BE2C (cell line): ENCODE results near the gene SLIT1.
A peak's percentile ranks its signal among the peaks of the same experiment; 100 is the strongest.

Experiments
- DNase-seq: peaks from one replicate; pipeline ENCODE4 v3.0.0-alpha.2; 2020
- H3K27me3 ChIP-seq: fragments of 250-450 bp; sonication (Bioruptor Pico); 2 replicates; pipeline ENCODE4 v1.5.1; 2020; ENCODE audit warnings: mild to moderate bottlenecking
- H3K36me3 ChIP-seq: fragments of 250-450 bp; sonication (Bioruptor Pico); 2 replicates; pipeline ENCODE4 v1.5.1; 2020; ENCODE audit warnings: mild to moderate bottlenecking
- H3K4me1 ChIP-seq: fragments of 250-450 bp; sonication (Bioruptor Pico); 2 replicates; pipeline ENCODE4 v1.5.1; 2020
- H3K4me3 ChIP-seq: 2 replicates; pipeline ENCODE4 v1.5.1; 2011; ENCODE audit warnings: low read depth, low read length
- H3K9me3 ChIP-seq: fragments of 250-450 bp; sonication (Bioruptor Pico); 2 replicates; pipeline ENCODE4 v1.5.1; 2020
- TF ChIP-seq, protein P1 (sequence below): IDR thresholded peaks from 2 replicates; pipeline ENCODE4 v1.5.1; 2012; ENCODE audit warnings: mild to moderate bottlenecking, low read depth, low read length

The SLIT1 gene

DNA sequence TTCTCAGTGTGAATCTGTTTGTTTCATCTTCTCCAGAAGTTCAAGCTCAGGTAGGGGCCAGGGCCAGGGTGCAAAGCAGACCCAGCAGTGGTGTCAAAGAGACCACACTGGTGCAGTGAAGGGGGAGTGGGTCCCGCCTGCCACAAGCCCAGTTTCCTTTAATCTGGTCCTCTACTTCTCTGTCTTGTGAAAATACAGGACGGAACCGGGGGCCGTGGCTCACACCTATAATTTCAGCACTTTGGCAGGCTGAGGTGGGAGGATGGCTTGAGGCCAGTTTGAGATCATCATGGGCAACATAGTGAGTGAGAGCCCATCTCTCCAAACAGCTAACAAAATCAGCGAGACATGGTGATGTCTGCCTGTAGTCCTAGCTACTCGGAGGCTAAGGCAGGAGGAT, 109.0 kb downstream of the SLIT1 start:
- no peaks in the 10 kb centered on the region for H3K9me3 ChIP-seq
- H3K4me3 ChIP-seq, result no peak overlapping the region
- no peaks in the 10 kb centered on the region for H3K36me3 ChIP-seq
- TF ChIP-seq, protein P1, sequence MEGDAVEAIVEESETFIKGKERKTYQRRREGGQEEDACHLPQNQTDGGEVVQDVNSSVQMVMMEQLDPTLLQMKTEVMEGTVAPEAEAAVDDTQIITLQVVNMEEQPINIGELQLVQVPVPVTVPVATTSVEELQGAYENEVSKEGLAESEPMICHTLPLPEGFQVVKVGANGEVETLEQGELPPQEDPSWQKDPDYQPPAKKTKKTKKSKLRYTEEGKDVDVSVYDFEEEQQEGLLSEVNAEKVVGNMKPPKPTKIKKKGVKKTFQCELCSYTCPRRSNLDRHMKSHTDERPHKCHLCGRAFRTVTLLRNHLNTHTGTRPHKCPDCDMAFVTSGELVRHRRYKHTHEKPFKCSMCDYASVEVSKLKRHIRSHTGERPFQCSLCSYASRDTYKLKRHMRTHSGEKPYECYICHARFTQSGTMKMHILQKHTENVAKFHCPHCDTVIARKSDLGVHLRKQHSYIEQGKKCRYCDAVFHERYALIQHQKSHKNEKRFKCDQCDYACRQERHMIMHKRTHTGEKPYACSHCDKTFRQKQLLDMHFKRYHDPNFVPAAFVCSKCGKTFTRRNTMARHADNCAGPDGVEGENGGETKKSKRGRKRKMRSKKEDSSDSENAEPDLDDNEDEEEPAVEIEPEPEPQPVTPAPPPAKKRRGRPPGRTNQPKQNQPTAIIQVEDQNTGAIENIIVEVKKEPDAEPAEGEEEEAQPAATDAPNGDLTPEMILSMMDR, result no peak
- no peaks in the 10 kb centered on the region; the same call in 1 of the 2 replicates for H3K4me1 ChIP-seq
- no peaks in the 10 kb centered on the region for H3K27me3 ChIP-seq
- DNase-seq, result no peak

DNA sequence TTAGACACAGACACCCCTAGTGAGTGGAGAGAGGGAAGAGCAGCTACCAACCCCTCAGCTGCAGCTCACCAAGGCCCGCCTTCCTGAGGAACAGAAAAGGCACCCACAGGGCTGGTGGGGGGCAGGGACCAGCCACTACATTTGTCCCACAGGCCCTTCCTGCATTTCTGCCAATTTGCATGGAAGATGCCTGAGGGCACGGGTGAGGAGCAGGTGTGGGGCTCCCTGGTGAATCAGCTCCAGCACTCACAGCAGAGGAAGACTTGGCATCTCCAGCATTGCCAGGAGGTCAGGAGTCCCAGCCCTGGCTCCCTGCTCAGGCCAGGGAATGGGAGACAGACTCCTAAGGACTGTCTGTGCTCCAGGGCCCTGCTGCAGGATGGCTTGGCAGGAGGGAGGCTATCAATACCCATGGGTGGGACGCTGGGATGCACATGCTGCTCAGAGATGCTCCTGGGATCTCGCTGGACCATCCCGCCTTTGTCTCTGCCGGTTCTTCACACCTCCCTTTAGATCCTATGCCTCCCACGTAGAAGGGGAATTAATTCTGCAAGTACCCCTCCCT, 109.7 kb downstream of the SLIT1 start:
- Histone ChIP-seq H3K9me3 (no peaks in the 10 kb centered on the region), H3K36me3 (no peaks in the 10 kb centered on the region), H3K27me3 (no peaks in the 10 kb centered on the region), H3K4me3 (no peak overlapping the region), H3K4me1 (no peaks in the 10 kb centered on the region; the same call in 1 of the 2 replicates)
- TF ChIP-seq, protein P1, result no peak
- DNase-seq, result peak; percentile 55

DNA sequence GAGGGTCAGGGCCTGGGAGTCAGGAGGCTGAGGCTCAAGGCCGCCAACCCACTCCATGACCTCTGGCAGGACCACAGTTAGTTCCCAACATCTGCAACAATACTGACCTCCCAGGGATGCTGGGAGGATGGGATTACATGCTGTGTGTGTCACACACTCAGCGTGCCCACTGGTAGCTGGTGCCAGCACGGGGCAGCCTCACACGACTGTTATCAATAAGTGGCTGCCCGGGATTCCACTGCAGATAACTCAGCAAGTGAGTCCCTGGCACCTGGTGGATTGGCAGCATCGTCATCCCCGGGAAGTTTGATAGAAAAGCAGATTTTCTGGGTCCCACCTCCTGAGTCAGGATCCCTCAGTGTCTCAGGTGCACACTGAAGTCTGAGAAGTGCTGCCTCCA, 110.3 kb downstream of the SLIT1 start:
- no peak overlapping the region for H3K4me3 ChIP-seq
- H3K36me3 ChIP-seq, result no peaks in the 10 kb centered on the region
- no peaks in the 10 kb centered on the region; the same call in 1 of the 2 replicates for H3K4me1 ChIP-seq
- H3K9me3 ChIP-seq, result no peaks in the 10 kb centered on the region
- TF ChIP-seq, protein P1, result no peak
- no peak for DNase-seq
- no peaks in the 10 kb centered on the region for H3K27me3 ChIP-seq

DNA sequence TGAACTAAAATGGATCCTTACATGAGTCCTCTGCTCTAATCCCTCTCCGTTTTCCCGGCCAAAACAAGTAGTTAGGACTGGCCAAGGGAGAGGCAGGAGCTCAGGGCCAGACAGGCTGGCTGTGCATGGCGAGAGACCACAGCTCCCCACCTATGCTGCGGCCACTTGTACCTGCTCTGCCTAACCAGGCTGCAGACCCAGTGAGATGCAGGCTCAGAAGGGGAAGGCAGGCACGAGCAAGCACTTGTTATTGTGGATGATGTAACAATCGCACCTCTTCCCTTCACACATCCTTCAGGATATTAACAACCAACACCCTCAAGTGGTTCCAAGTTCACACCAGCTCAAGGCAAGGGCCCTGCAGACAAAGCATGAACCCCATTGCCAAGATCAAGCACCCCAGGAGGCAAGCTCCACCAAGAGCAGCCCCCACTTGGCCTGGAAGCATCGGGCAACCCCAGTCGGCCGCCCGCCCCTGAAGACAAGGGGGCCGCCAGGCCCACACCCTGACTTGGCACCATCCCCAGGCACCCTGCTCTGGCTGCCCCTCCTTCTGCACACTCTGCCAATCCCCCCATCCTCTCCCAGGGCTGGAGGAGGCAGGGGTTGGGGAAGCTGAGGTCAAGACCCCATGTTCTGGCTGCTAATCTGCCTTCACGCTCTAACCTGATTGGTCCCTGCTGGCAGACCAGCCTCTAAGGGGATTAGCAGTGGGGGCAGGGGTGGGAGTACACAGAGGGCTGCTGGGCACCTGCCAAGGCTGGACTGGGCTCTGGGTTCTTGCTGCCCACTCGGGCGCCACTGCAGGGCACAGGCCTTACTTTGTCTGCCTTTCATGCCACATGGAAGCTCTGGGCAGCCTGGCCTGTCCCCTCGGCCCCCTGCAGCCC, 111.3 kb downstream of the SLIT1 start:
- Histone ChIP-seq H3K9me3 (no peaks in the 10 kb centered on the region), H3K36me3 (no peaks in the 10 kb centered on the region), H3K4me3 (no peak overlapping the region), H3K4me1 (no peaks in the 10 kb centered on the region; the same call in 1 of the 2 replicates), H3K27me3 (no peaks in the 10 kb centered on the region)
- TF ChIP-seq, protein P1, result no peak
- DNase-seq, result peak; percentile 27

DNA sequence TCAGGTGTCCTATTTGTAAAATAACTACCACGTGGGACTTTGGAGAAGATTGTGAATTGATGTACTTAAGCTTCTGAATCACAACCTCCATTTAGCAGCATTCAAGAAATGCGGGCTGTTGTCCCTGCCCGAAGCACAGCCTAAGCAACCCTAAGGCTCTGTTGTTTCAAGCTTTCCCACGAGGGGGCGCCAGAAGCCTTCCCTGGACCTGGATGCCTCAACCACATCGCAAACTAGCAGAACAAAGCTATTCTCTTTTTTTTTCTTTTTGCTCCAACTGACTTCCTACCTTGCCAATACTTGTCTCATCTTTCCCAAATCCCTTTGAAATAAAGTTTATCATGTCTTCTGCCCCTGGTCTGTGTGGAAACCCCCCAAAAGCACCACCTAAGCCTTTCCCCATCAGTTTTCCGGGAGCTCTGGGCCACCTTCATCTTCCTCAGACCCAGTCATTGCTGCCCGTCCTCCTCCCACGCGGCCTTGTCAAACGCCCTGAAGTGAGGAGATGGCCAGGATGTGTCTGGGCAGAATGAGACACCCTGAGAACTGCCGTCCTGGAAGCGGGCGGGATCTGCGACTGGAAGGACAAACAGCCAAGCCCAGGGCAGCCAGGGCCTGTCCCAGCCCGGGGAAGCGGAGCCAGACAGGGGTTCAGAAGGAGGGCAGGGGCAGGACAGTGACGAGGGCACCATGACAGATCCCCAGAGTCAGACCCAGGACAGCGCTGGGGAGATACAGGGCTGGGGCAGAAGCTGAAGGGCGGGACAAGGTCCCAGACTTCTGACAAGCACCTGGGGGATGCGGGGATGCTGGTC, 112.7 kb downstream of the SLIT1 start:
- DNase-seq, result peak; percentile 76
- TF ChIP-seq, protein P1, result peak; percentile 93
- Histone ChIP-seq H3K36me3 (no peaks in the 10 kb centered on the region), H3K27me3 (no peaks in the 10 kb centered on the region), H3K4me3 (no peak overlapping the region), H3K9me3 (no peaks in the 10 kb centered on the region), H3K4me1 (no peaks in the 10 kb centered on the region; the same call in 1 of the 2 replicates)
